ENCODE data around the gene MYOM1. TPM values are rescaled to one million over a fixed set of nuclear protein-coding genes. Genes with fewer than 3 reads are reported as not detected.

Gene MYOM1
- total RNA-seq, 2 experiments from 2014 or later: 1.0 to 1.3 TPM

- H3K9me3 Mint-ChIP-seq: no peaks in the 10 kb centered on the region
- CTCF ChIA-PET: interaction anchor here (1.0 to 2.8 kb wide), 6 partner anchors 9 to 520 kb away, joined by 3 to 16 read pairs (median 4); partner anchors contain the start of gene MYL12B
- intact Hi-C loops (cut with micrococcal nuclease): no loop called here
- peak overlapping the region; percentile 55 for H3K4me3 Mint-ChIP-seq
- peaks cover 58% of the 10 kb centered on the region for H3K4me1 Mint-ChIP-seq (ENCODE audit: low read depth)
- no peak for DNase-seq
- POLR2A ChIA-PET: interaction anchor here (0.9 to 2.8 kb wide), 5 partner anchors 9 to 200 kb away, joined by 3 to 34 read pairs (median 4); partner anchors contain the start of gene MYL12B
- peaks cover 62% of the 10 kb centered on the region for H3K36me3 Mint-ChIP-seq (ENCODE audit: low read depth)
- ATAC-seq: no peak
- TF ChIP-seq CTCF (IDR thresholded peaks at IDR 0.05): no peak
- H3K27me3 Mint-ChIP-seq: no peaks in the 10 kb centered on the region
- peak overlapping the region; percentile 75 for H3K27ac Mint-ChIP-seq
Measured at GRCh38 chr18:3251249-3251962, 31.6 kb upstream of the MYOM1 start.

- intact Hi-C loops (cut with micrococcal nuclease): no loop called here
- Mint-ChIP-seq H3K4me3 (peak overlapping the region; percentile 94), H3K9me3 (no peaks in the 10 kb centered on the region), H3K27ac (peak overlapping the region; percentile 90), H3K4me1 (ENCODE audit: low read depth) (peaks cover 57% of the 10 kb centered on the region), H3K36me3 (ENCODE audit: low read depth) (peaks cover 55% of the 10 kb centered on the region), H3K27me3 (no peaks in the 10 kb centered on the region)
- ATAC-seq (no peak), DNase-seq (no peak)
- ChIA-PET POLR2A (interaction anchor here (0.9 to 3.7 kb wide), 7 partner anchors 10 to 353 kb away, joined by 3 to 34 read pairs (median 5); partner anchors contain the start of gene MYL12B), CTCF (interaction anchor here (1.0 to 2.8 kb wide), 6 partner anchors 9 to 521 kb away, joined by 3 to 16 read pairs (median 4); partner anchors contain the start of gene MYL12B)
- no peak for TF ChIP-seq CTCF (IDR thresholded peaks at IDR 0.05)
Measured at GRCh38 chr18:3250237-3251107, 30.7 kb upstream of the MYOM1 start.

- Mint-ChIP-seq H3K4me1 (ENCODE audit: low read depth) (peaks cover 55% of the 10 kb centered on the region), H3K4me3 (peak overlapping the region; percentile 94), H3K27me3 (no peaks in the 10 kb centered on the region), H3K36me3 (ENCODE audit: low read depth) (peaks cover 43% of the 10 kb centered on the region), H3K9me3 (no peaks in the 10 kb centered on the region), H3K27ac (peak overlapping the region; percentile 98)
- intact Hi-C loops (cut with micrococcal nuclease): loop anchor here (5.0 kb wide), 2 partner anchors 187 to 287 kb away; no protein-coding TSS in a partner anchor
- TF ChIP-seq CTCF (IDR thresholded peaks at IDR 0.05): no peak
- CTCF ChIA-PET: interaction anchor here (0.7 to 3.6 kb wide), 6 partner anchors 11 to 417 kb away, joined by 3 to 21 read pairs (median 4); no protein-coding TSS in a partner anchor
- ATAC-seq (no peak), DNase-seq (peak; percentile 41)
- POLR2A ChIA-PET: interaction anchor here (0.8 to 3.7 kb wide), 7 partner anchors 12 to 354 kb away, joined by 3 to 31 read pairs (median 4); partner anchors contain the start of gene MYL12B
Measured at GRCh38 chr18:3248658-3249359, 29.0 kb upstream of the MYOM1 start.

- intact Hi-C loops (cut with micrococcal nuclease): loop anchor here (5.0 kb wide), 2 partner anchors 186 to 286 kb away; no protein-coding TSS in a partner anchor
- POLR2A ChIA-PET: interaction anchor here (0.8 to 3.7 kb wide), 15 partner anchors 13 to 348 kb away, joined by 3 to 31 read pairs (median 4); partner anchors contain the start of gene MYL12B
- peaks cover 36% of the 10 kb centered on the region for H3K36me3 Mint-ChIP-seq (ENCODE audit: low read depth)
Measured at GRCh38 chr18:3248062-3248657, 28.4 kb upstream of the MYOM1 start.

More at GRCh38 chr18:3248062-3248657, 28.4 kb upstream of the MYOM1 start:
- peak; percentile 35 for DNase-seq
- Mint-ChIP-seq H3K9me3 (no peaks in the 10 kb centered on the region), H3K27me3 (no peaks in the 10 kb centered on the region), H3K27ac (peak overlapping the region; percentile 98), H3K4me1 (ENCODE audit: low read depth) (peaks cover 48% of the 10 kb centered on the region), H3K4me3 (peak overlapping the region; percentile 94)
- ATAC-seq: no peak
- CTCF ChIA-PET: interaction anchor here (0.7 to 5.1 kb wide), 12 partner anchors 11 to 341 kb away, joined by 3 to 51 read pairs (median 8); partner anchors contain the start of gene MYL12B
- TF ChIP-seq CTCF (IDR thresholded peaks at IDR 0.05): no peak
